Measurements from ENCODE around the gene DEPDC5. TPM values are rescaled to one million over a fixed set of nuclear protein-coding genes. Genes with fewer than 3 reads are reported as not detected.

DEPDC5 gene
- total and polyA plus RNA-seq, 2 donors (not counting 1 experiment from before 2014, with no cell fraction given), result 35.5 to 124 TPM

DNA sequence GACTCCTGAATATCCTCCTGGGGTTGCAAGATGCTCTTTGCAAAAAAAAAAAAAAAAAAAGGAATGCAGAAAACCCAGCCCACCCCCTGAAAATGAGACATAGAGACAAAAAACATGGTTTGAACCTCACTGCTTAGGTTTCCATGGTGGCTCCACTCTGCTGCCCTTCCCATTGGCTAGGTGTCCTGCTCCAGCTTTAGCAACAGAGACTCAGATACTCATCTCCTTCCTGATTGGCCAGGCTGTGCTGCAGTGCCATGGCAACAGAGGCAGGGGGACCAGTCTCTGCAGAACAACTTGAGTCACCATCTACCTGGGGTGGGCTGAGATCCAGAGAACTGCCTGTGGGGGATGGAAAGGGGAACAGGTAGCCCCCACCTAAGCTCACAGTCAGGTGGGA lies 173.2 kb downstream of the DEPDC5 start:
- H3K9me3 ChIP-seq (ENCODE audit: control extremely low read depth in 1 of 3, control insufficient read depth in 2 of 3, insufficient read depth in 1 of 3, low read length in 2 of 3), result no peaks in the 10 kb centered on the region
- no peak overlapping the region for H3K4me2 ChIP-seq (replicated peaks; ENCODE audit: low read depth, low read length, poor library complexity, severe bottlenecking)
- DNase-seq (no peak), ATAC-seq (ENCODE audit: low read depth) (no peak)
- TF ChIP-seq EZH2 (IDR thresholded peaks at IDR 0.05; ENCODE audit: borderline replicate concordance, insufficient read depth, low read depth, low read length, poor library complexity, severe bottlenecking), result no peak
- no peak for TF ChIP-seq CTCF (IDR thresholded peaks at IDR 0.05)
- no peaks in the 10 kb centered on the region for H3K79me2 ChIP-seq (ENCODE audit: control insufficient read depth, insufficient read depth, low read length)
- no peak overlapping the region for H3K27ac ChIP-seq (ENCODE audit: low read length in 2 of 2)
- H2AFZ ChIP-seq (ENCODE audit: insufficient read depth, low read depth, low read length, poor library complexity, severe bottlenecking), result no peak overlapping the region
- H3K4me3 ChIP-seq (ENCODE audit: control extremely low read depth in 1 of 5, extremely low read depth in 1 of 5, insufficient read depth in 1 of 5, low read depth in 2 of 5, low read length in 4 of 5), result no peak overlapping the region
- ChIA-PET CTCF (interaction anchor here (0.5 kb wide), 1 partner anchor 52 kb away, joined by 3 read pairs; no protein-coding TSS in a partner anchor), POLR2A (no interaction called here)
- Mint-ChIP-seq H3K9me3 (ENCODE audit: insufficient read depth) (no peaks in the 10 kb centered on the region), H3K27me3 (peaks cover 26% of the 10 kb centered on the region), H3K4me3 (no peak overlapping the region), H3K27ac (no peak overlapping the region), H3K4me1 (peaks cover 18% of the 10 kb centered on the region)
- peaks cover 11 to 18% of the 10 kb centered on the region in 2 donors for H3K4me1 ChIP-seq (ENCODE audit: control insufficient read depth in 2 of 2, insufficient read depth in 2 of 2, low read length in 2 of 2)
- peaks cover 0 to 6% (median 0%) of the 10 kb centered on the region in 4 experiments for H3K27me3 ChIP-seq (replicated peaks in 1 of 4; ENCODE audit: control extremely low read depth in 1 of 4, control insufficient read depth in 3 of 4, insufficient read depth in 4 of 4, low read length in 3 of 4)
- no peak overlapping the region for H3K9ac ChIP-seq (ENCODE audit: low read length)
- intact Hi-C loops (cut with micrococcal nuclease), result no loop called here
- no peaks in the 10 kb centered on the region for H4K20me1 ChIP-seq (ENCODE audit: control insufficient read depth, insufficient read depth, low read length, poor library complexity, severe bottlenecking)
- no peaks in the 10 kb centered on the region for H3K36me3 ChIP-seq (replicated peaks in 1 of 2; ENCODE audit: control extremely low read depth in 1 of 2, control insufficient read depth in 1 of 2, extremely low read depth in 1 of 2, insufficient read depth in 2 of 2, low read length in 1 of 2)

GRCh38 chr22:31927562-31927961 lies 173.7 kb downstream of the DEPDC5 start:
- TF ChIP-seq CTCF (IDR thresholded peaks at IDR 0.05) (no peak), EZH2 (IDR thresholded peaks at IDR 0.05; ENCODE audit: borderline replicate concordance, insufficient read depth, low read depth, low read length, poor library complexity, severe bottlenecking) (no peak)
- Mint-ChIP-seq H3K27ac (no peak overlapping the region), H3K9me3 (ENCODE audit: insufficient read depth) (no peaks in the 10 kb centered on the region), H3K4me1 (peaks cover 15% of the 10 kb centered on the region), H3K27me3 (peaks cover 26% of the 10 kb centered on the region), H3K4me3 (no peak overlapping the region)
- H3K4me3 ChIP-seq (ENCODE audit: control extremely low read depth in 1 of 5, extremely low read depth in 1 of 5, insufficient read depth in 1 of 5, low read depth in 2 of 5, low read length in 4 of 5), result no peak overlapping the region
- no peak overlapping the region for H3K4me2 ChIP-seq (replicated peaks; ENCODE audit: low read depth, low read length, poor library complexity, severe bottlenecking)
- H3K36me3 ChIP-seq (replicated peaks in 1 of 2; ENCODE audit: control extremely low read depth in 1 of 2, control insufficient read depth in 1 of 2, extremely low read depth in 1 of 2, insufficient read depth in 2 of 2, low read length in 1 of 2), result no peaks in the 10 kb centered on the region
- no peak overlapping the region for H3K9ac ChIP-seq (ENCODE audit: low read length)
- intact Hi-C loops (cut with micrococcal nuclease), result no loop called here
- no peak overlapping the region for H2AFZ ChIP-seq (ENCODE audit: insufficient read depth, low read depth, low read length, poor library complexity, severe bottlenecking)
- 100% methylated on average over 1 of the region's 3 CpGs for WGBS (ENCODE audit: insufficient coverage)
- no peaks in the 10 kb centered on the region for H3K79me2 ChIP-seq (ENCODE audit: control insufficient read depth, insufficient read depth, low read length)
- CTCF ChIA-PET, result no interaction called here
- no peak overlapping the region for H3K27ac ChIP-seq (ENCODE audit: low read length in 2 of 2)
- no peaks in the 10 kb centered on the region for H3K9me3 ChIP-seq (ENCODE audit: control extremely low read depth in 1 of 3, control insufficient read depth in 2 of 3, insufficient read depth in 1 of 3, low read length in 2 of 3)
- ATAC-seq (ENCODE audit: low read depth) (no peak), DNase-seq (no peak)
- H3K4me1 ChIP-seq (ENCODE audit: control insufficient read depth in 2 of 2, insufficient read depth in 2 of 2, low read length in 2 of 2), result peaks cover 9 to 14% of the 10 kb centered on the region in 2 donors
- POLR2A ChIA-PET, result no interaction called here
- H4K20me1 ChIP-seq (ENCODE audit: control insufficient read depth, insufficient read depth, low read length, poor library complexity, severe bottlenecking), result no peaks in the 10 kb centered on the region
- peaks cover 0 to 6% (median 0%) of the 10 kb centered on the region in 4 experiments for H3K27me3 ChIP-seq (replicated peaks in 1 of 4; ENCODE audit: control extremely low read depth in 1 of 4, control insufficient read depth in 3 of 4, insufficient read depth in 4 of 4, low read length in 3 of 4)

All from B cell (primary cell).